DOHH2 (cell line): ENCODE data around the gene FIGNL1.

ENCODE experiments used
- H3F3A ChIP-seq: fragments of 200-600 bp; sonication (generic), shearing (Covaris generic); 2 replicates; pipeline ENCODE4 v1.6.0; 2016; ENCODE audit warnings: antibody characterized with exemption, mild to moderate bottlenecking; ENCODE audit not compliant: control insufficient read depth, insufficient read depth
- H3K27ac ChIP-seq: fragments of 200-600 bp; sonication (generic); 2 replicates; pipeline ENCODE4 v1.5.1; 2014; ENCODE audit warnings: low read depth, mild to moderate bottlenecking, low read length, moderate library complexity
- H3K27me3 ChIP-seq: fragments of 200-600 bp; sonication (generic); 2 replicates; pipeline ENCODE4 v1.6.1; 2014; ENCODE audit warnings: mild to moderate bottlenecking, low read length, mixed read lengths; ENCODE audit not compliant: control insufficient read depth
- H3K36me3 ChIP-seq: fragments of 200-600 bp; sonication (generic); 2 replicates; pipeline ENCODE4 v1.6.1; 2014; ENCODE audit warnings: mild to moderate bottlenecking, low read length, moderate library complexity, mixed read lengths; ENCODE audit not compliant: control insufficient read depth
- H3K4me1 ChIP-seq: fragments of 200-600 bp; sonication (generic); 2 replicates; pipeline ENCODE4 v1.6.1; 2014; ENCODE audit warnings: mild to moderate bottlenecking, low read length, mixed read lengths; ENCODE audit not compliant: control insufficient read depth
- H3K4me2 ChIP-seq: fragments of 200-600 bp; sonication (generic); 2 replicates; pipeline ENCODE4 v1.6.0; 2014; ENCODE audit warnings: mild to moderate bottlenecking, low read length, moderate library complexity
- H3K4me3 ChIP-seq: fragments of 200-600 bp; sonication (generic); 2 replicates; pipeline ENCODE4 v1.5.1; 2014; ENCODE audit warnings: mild to moderate bottlenecking, low read length, mixed read lengths
- H3K79me2 ChIP-seq: fragments of 200-600 bp; sonication (generic); 2 replicates; pipeline ENCODE4 v1.6.1; 2014; ENCODE audit warnings: mild to moderate bottlenecking, low read length, mixed read lengths; ENCODE audit not compliant: control insufficient read depth
- H3K9me2 ChIP-seq: fragments of 200-600 bp; sonication (generic); replicated peaks from 2 replicates; pipeline ENCODE4 v1.6.1; 2014; ENCODE audit warnings: mild to moderate bottlenecking, low read length, mixed read lengths; ENCODE audit not compliant: control insufficient read depth
- H3K9me3 ChIP-seq: fragments of 200-600 bp; sonication (generic); 2 replicates; pipeline ENCODE4 v1.6.1; 2014; ENCODE audit warnings: antibody characterized with exemption, low read length, mixed read lengths; ENCODE audit not compliant: control insufficient read depth, insufficient read depth
- H4K20me1 ChIP-seq: fragments of 200-600 bp; sonication (generic); 2 replicates; pipeline ENCODE4 v1.6.0; 2014; ENCODE audit warnings: low read depth, mild to moderate bottlenecking, antibody characterized with exemption, low read length, moderate library complexity; ENCODE audit not compliant: control insufficient read depth, insufficient read depth
- EZH2phosphoT487 ChIP-seq: fragments of 200-600 bp; sonication (generic); IDR thresholded peaks from 2 replicates; pipeline ENCODE4 v1.6.1; 2017; ENCODE audit warnings: borderline replicate concordance, mild to moderate bottlenecking, antibody characterized with exemption, low read length, moderate library complexity, mixed read lengths
- TF ChIP-seq, protein P1 (sequence below): fragments of 200-600 bp; sonication (generic); IDR thresholded peaks from one replicate; pipeline ENCODE4 v1.5.1; 2014; ENCODE audit warnings: antibody characterized with exemption, mild to moderate bottlenecking, low read depth, low read length; ENCODE audit not compliant: poor library complexity, severe bottlenecking

The FIGNL1 gene

DNA sequence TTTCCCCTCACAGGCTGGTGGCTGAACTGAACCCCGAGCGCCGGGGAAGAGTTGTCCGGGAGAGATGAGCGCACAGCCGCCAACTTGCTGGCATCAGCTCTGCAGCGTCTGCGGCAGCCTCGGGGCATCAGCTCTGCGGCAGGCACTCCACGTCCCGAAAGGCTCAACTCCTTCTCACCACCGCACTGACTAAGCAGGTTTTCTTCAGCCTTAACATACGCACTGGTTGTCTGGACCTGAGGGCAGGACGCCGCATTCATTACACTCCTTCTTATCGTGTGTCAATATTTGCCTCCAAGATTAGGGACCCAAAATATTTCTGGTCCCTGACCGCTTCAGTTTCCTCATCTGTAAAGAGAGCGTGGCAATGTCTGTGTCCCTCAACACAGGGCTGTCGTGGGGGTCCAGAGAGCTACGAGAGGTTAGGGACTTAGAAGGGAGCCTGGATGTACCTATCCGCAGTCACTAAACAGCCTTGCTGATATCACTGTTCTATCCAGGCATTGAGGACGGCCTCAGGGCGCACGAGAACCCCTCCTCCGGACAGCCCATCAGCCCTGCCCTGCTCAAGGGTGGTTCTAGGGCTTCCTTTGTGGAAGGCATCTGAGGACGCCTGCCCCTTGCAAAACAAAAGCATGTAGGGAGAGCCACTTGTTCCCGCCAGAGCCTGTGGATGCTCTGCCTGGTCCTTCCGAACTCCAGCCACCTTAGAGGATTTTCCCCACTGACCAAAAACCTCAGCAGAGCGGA is 42.8 kb upstream of the FIGNL1 start:
- H3K9me2 ChIP-seq = no peaks in the 10 kb centered on the region
- no peak overlapping the region for H3K4me3 ChIP-seq
- no peak for TF ChIP-seq EZH2phosphoT487
- TF ChIP-seq, protein P1, sequence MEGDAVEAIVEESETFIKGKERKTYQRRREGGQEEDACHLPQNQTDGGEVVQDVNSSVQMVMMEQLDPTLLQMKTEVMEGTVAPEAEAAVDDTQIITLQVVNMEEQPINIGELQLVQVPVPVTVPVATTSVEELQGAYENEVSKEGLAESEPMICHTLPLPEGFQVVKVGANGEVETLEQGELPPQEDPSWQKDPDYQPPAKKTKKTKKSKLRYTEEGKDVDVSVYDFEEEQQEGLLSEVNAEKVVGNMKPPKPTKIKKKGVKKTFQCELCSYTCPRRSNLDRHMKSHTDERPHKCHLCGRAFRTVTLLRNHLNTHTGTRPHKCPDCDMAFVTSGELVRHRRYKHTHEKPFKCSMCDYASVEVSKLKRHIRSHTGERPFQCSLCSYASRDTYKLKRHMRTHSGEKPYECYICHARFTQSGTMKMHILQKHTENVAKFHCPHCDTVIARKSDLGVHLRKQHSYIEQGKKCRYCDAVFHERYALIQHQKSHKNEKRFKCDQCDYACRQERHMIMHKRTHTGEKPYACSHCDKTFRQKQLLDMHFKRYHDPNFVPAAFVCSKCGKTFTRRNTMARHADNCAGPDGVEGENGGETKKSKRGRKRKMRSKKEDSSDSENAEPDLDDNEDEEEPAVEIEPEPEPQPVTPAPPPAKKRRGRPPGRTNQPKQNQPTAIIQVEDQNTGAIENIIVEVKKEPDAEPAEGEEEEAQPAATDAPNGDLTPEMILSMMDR = no peak
- peaks cover 7% of the 10 kb centered on the region; the same call in 1 of the 2 replicates for H3K9me3 ChIP-seq
- no peaks in the 10 kb centered on the region for H3K79me2 ChIP-seq
- H3K4me1 ChIP-seq = no peaks in the 10 kb centered on the region
- no peaks in the 10 kb centered on the region for H3F3A ChIP-seq
- H3K27ac ChIP-seq = no peak overlapping the region
- H3K36me3 ChIP-seq = no peaks in the 10 kb centered on the region
- H3K4me2 ChIP-seq = no peak overlapping the region
- peaks cover 18% of the 10 kb centered on the region for H3K27me3 ChIP-seq
- no peaks in the 10 kb centered on the region for H4K20me1 ChIP-seq

- Histone ChIP-seq H3K27me3 (peaks cover 8% of the 10 kb centered on the region), H3K9me3 (peaks cover 7% of the 10 kb centered on the region; the same call in 1 of the 2 replicates), H3K4me2 (no peak overlapping the region), H4K20me1 (no peaks in the 10 kb centered on the region), H3K27ac (no peak overlapping the region), H3K79me2 (no peaks in the 10 kb centered on the region), H3K9me2 (no peaks in the 10 kb centered on the region), H3F3A (no peaks in the 10 kb centered on the region), H3K4me1 (no peaks in the 10 kb centered on the region), H3K4me3 (no peak overlapping the region), H3K36me3 (no peaks in the 10 kb centered on the region)
- TF ChIP-seq, protein P1 = no peak
- no peak for TF ChIP-seq EZH2phosphoT487
Measured at GRCh38 chr7:50491943-50492342, 41.8 kb upstream of the FIGNL1 start.

DNA sequence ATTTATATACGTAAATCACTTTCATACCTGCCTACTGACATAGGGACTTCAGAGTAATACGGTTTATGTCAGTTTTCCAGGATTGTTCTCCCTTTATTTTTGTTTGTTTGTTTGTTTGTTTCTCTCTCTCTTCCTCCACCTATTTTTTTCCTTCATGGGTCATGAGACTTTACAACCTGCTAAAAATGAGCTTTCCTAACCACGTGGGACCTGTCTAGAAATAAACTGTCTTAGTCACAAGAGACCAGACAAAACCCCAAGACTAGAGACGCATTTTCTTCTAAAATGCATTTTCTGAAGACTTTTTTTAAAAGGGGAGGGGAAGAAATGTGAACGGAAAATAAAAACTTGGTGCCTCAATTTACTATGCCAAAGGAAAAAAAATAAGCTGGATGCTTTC is 41.1 kb upstream of the FIGNL1 start:
- TF ChIP-seq, protein P1 = no peak
- no peak for TF ChIP-seq EZH2phosphoT487

More for the DNA sequence above, 41.1 kb upstream of the FIGNL1 start:
- H3K9me3 ChIP-seq = peaks cover 7% of the 10 kb centered on the region; the same call in 1 of the 2 replicates
- H3K4me2 ChIP-seq = no peak overlapping the region
- no peaks in the 10 kb centered on the region for H3K4me1 ChIP-seq
- H3K36me3 ChIP-seq = no peaks in the 10 kb centered on the region
- H3K9me2 ChIP-seq = no peaks in the 10 kb centered on the region
- no peak overlapping the region for H3K27ac ChIP-seq
- H3K27me3 ChIP-seq = peaks cover 3% of the 10 kb centered on the region; the same call in 1 of the 2 replicates
- H4K20me1 ChIP-seq = no peaks in the 10 kb centered on the region
- H3K4me3 ChIP-seq = no peak overlapping the region
- no peaks in the 10 kb centered on the region for H3F3A ChIP-seq
- no peaks in the 10 kb centered on the region for H3K79me2 ChIP-seq
